Stimulated activated CD4-positive, alpha-beta T cell treated with anti-CD3 and anti-CD28 coated beads, Interleukin-2, amount 100 ng/mL, for 24 hours (primary cell): Measurements from ENCODE around the gene GAD2.

ENCODE experiments used
- DNase-seq, 2 donors: peaks; one replicate each; pipeline ENCODE4 v3.0.0-alpha.2; 2020

GAD2 gene

GRCh38 chr10:26225322-26225721 lies 8.7 kb downstream of the GAD2 start:
- no peak for DNase-seq

GRCh38 chr10:26227786-26228185 lies 11.2 kb downstream of the GAD2 start:
- DNase-seq: no peak

- no peak for DNase-seq
Observed at GRCh38 chr10:26232174-26232573, 15.6 kb downstream of the GAD2 start.

GRCh38 chr10:26235761-26236160 lies 19.2 kb downstream of the GAD2 start:
- DNase-seq: no peak

GRCh38 chr10:26238378-26238777 lies 21.8 kb downstream of the GAD2 start:
- no peak for DNase-seq

GRCh38 chr10:26242706-26243350 lies 26.3 kb downstream of the GAD2 start:
- DNase-seq: no peak

GRCh38 chr10:26243351-26243720 lies 26.8 kb downstream of the GAD2 start:
- no peak for DNase-seq

GRCh38 chr10:26249681-26250080 lies 33.1 kb downstream of the GAD2 start:
- DNase-seq: no peak

- DNase-seq: no peak
Observed at GRCh38 chr10:26251925-26252324, 35.4 kb downstream of the GAD2 start.

GRCh38 chr10:26254616-26255015 lies 38.0 kb downstream of the GAD2 start:
- DNase-seq: no peak

- DNase-seq: no peak
Observed at GRCh38 chr10:26259341-26259740, 42.8 kb downstream of the GAD2 start.

- DNase-seq: no peak
Observed at GRCh38 chr10:26269754-26270153, 53.2 kb downstream of the GAD2 start.

- DNase-seq: no peak
Observed at GRCh38 chr10:26274391-26274790, 57.8 kb downstream of the GAD2 start.

- DNase-seq: no peak
Observed at GRCh38 chr10:26278295-26278694, 61.7 kb downstream of the GAD2 start.

- DNase-seq: no peak
Observed at GRCh38 chr10:26290236-26290635, 73.7 kb downstream of the GAD2 start.

- DNase-seq: no peak
Observed at GRCh38 chr10:26291721-26292480, 75.3 kb downstream of the GAD2 start.

GRCh38 chr10:26296360-26296759 lies 79.8 kb downstream of the GAD2 start:
- DNase-seq: no peak

GRCh38 chr10:26300001-26300400 lies 83.4 kb downstream of the GAD2 start:
- DNase-seq: no peak

GRCh38 chr10:26303366-26303765 lies 86.8 kb downstream of the GAD2 start:
- no peak for DNase-seq

GRCh38 chr10:26310361-26310760 lies 93.8 kb downstream of the GAD2 start:
- no peak for DNase-seq

GRCh38 chr10:26311383-26311940 lies 94.9 kb downstream of the GAD2 start:
- DNase-seq: no peak

- no peak for DNase-seq
Observed at GRCh38 chr10:26314265-26315013, 97.9 kb downstream of the GAD2 start.

GRCh38 chr10:26318672-26319071 lies 102.1 kb downstream of the GAD2 start:
- DNase-seq: no peak

- DNase-seq: no peak
Observed at GRCh38 chr10:26323219-26323618, 106.6 kb downstream of the GAD2 start.
